Peyer's patch (tissue), 4 donors: ENCODE data around the gene TDRD12.
"Not testable (repeated sequence)": the region's sequence is repeated elsewhere in the genome, so short reads cannot be mapped to it uniquely, and the experiment has no call there.

Source experiments
- CTCF ChIP-seq, 6 experiments: fragments of 450-650 bp in 4 of 6; fragments of 200-600 bp in 2 of 6; sonication (generic) in 1 of 6; IDR thresholded peaks; one replicate each; pipeline ENCODE4 v1.5.1; 2017 to 2019; ENCODE audit warnings: antibody characterized with exemption in 6 of 6, mild to moderate bottlenecking in 3 of 6, moderate library complexity in 1 of 6
- POLR2A ChIP-seq, 2 donors: fragments of 450-650 bp; IDR thresholded peaks; one replicate each; pipeline ENCODE4 v1.5.1; 2017; ENCODE audit warnings: antibody characterized with exemption in 2 of 2, mild to moderate bottlenecking in 2 of 2, moderate library complexity in 2 of 2

- TF ChIP-seq CTCF, POLR2A (IDR thresholded peaks at IDR 0.05): not testable (repeated sequence)
Observed at GRCh38 chr19:32745594-32746251, 26.2 kb downstream of the TDRD12 start.
